ENCODE data around the gene HRH4.

The HRH4 gene

GRCh38 chr18:24515721-24516120 lies 55.3 kb downstream of the HRH4 start:
- FAIRE-seq, result no peak

- no peak for FAIRE-seq
These were observed 55.8 kb downstream of the HRH4 start for GRCh38 chr18:24516261-24516660.

- no peak for FAIRE-seq
These were observed 57.1 kb downstream of the HRH4 start for GRCh38 chr18:24517554-24517953.

GRCh38 chr18:24518596-24518995 lies 58.2 kb downstream of the HRH4 start:
- no peak for FAIRE-seq

All from A204.1 (cell line).